Immature natural killer cell (primary cell): Measurements from ENCODE around the gene POLA1. TPM values are rescaled to one million over a fixed set of nuclear protein-coding genes. Genes with fewer than 3 reads are reported as not detected.
A peak's percentile ranks its signal among the peaks of the same experiment; 100 is the strongest.

Experiments
- DNase-seq, 3 donors: peaks; one replicate each; pipeline ENCODE4 v3.0.0; 2022; ENCODE audit warnings: mixed read lengths in 1 of 3
- H3K27ac Mint-ChIP-seq, 6 donors: one replicate each; pipeline ENCODE4 v1.8.0; 2020; ENCODE audit warnings: mixed read lengths in 6 of 6, mild to moderate bottlenecking in 5 of 6, inconsistent platforms in 4 of 6, moderate library complexity in 3 of 6
- H3K27me3 Mint-ChIP-seq, 3 donors: one replicate each; pipeline ENCODE4 v1.8.0; 2020 to 2021; ENCODE audit warnings: low read depth in 3 of 3, mild to moderate bottlenecking in 3 of 3, mixed read lengths in 3 of 3, moderate library complexity in 3 of 3, inconsistent platforms in 1 of 3
- H3K36me3 Mint-ChIP-seq, 3 donors: one replicate each; pipeline ENCODE4 v1.8.0; 2020; ENCODE audit warnings: mixed read lengths in 3 of 3, inconsistent platforms in 2 of 3, mild to moderate bottlenecking in 2 of 3
- H3K4me1 Mint-ChIP-seq, 2 donors: one replicate each; pipeline ENCODE4 v1.8.0; 2020; ENCODE audit warnings: inconsistent platforms in 2 of 2, mild to moderate bottlenecking in 2 of 2, mixed read lengths in 2 of 2, moderate library complexity in 1 of 2
- H3K4me3 Mint-ChIP-seq, 5 donors: one replicate each; pipeline ENCODE4 v1.8.0; 2020; ENCODE audit warnings: mild to moderate bottlenecking in 5 of 5, mixed read lengths in 5 of 5, inconsistent platforms in 3 of 5, moderate library complexity in 3 of 5
- H3K9me3 Mint-ChIP-seq, 6 donors: one replicate each; pipeline ENCODE4 v1.8.0; 2020; ENCODE audit warnings: mild to moderate bottlenecking in 6 of 6, mixed read lengths in 6 of 6, inconsistent platforms in 4 of 6, moderate library complexity in 3 of 6
- polyA plus RNA-seq, 3 donors: library from polyadenylated mRNA; unstranded; fragments of 300-500 nt; fragmentation: Illumina TruSeq; gene quantifications; one replicate each; pipeline ENCODE4 v1.2.3, GENCODE V29; 2021

Gene POLA1
- polyA plus RNA-seq, 3 donors from 2014 or later, result 3.8 to 6.5 (median 3.9) TPM

- Mint-ChIP-seq H3K36me3 (no peaks in the 10 kb centered on the region), H3K27ac (peak overlapping the region in 1 of 6 donors; percentile 34), H3K4me3 (peak overlapping the region in 1 of 5 donors; percentile 54), H3K9me3 (no peaks in the 10 kb centered on the region), H3K4me1 (peaks cover 15 to 22% of the 10 kb centered on the region in 2 donors), H3K27me3 (peaks cover 0 to 2% (median 0%) of the 10 kb centered on the region in 3 donors)
- DNase-seq, result no peak
Observed at GRCh38 chrX:24877854-24878650, 184.3 kb downstream of the POLA1 start.

GRCh38 chrX:24879679-24880078 lies 186.0 kb downstream of the POLA1 start:
- Mint-ChIP-seq H3K9me3 (no peaks in the 10 kb centered on the region), H3K36me3 (no peaks in the 10 kb centered on the region), H3K27ac (no peak overlapping the region), H3K4me3 (no peak overlapping the region), H3K27me3 (peaks cover 0 to 2% (median 0%) of the 10 kb centered on the region in 3 donors), H3K4me1 (peaks cover 15 to 22% of the 10 kb centered on the region in 2 donors)
- DNase-seq, result no peak

- H3K4me1 Mint-ChIP-seq, result no peaks in the 10 kb centered on the region
- H3K4me3 Mint-ChIP-seq, result no peak overlapping the region
- no peaks in the 10 kb centered on the region for H3K9me3 Mint-ChIP-seq
- no peak overlapping the region for H3K27ac Mint-ChIP-seq
- no peaks in the 10 kb centered on the region for H3K27me3 Mint-ChIP-seq
- DNase-seq, result no peak
- peaks cover 0 to 3% (median 3%) of the 10 kb centered on the region in 3 donors for H3K36me3 Mint-ChIP-seq
Observed at GRCh38 chrX:24886916-24887315, 193.2 kb downstream of the POLA1 start.

DNA sequence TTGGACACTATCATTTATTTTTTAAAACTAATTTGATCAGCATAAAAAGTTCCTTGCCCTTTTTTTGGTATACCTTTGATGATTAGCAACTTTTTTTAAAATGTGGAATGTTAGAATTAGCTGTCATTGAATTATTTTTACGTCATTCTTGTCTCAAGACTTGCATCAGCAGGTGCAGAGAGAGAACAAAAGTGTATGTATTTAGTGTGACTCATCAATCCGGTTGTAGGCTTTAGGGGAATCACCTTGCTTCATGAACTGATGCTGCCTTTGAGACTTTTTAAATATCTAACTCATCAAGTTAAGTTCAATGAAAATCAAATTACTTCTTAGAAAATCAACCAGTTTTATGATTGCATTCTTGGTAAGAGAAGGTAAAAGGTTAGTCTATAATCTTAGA lies 197.0 kb downstream of the POLA1 start:
- no peak for DNase-seq
- Mint-ChIP-seq H3K27me3 (no peaks in the 10 kb centered on the region), H3K9me3 (peaks cover 0 to 4% (median 0%) of the 10 kb centered on the region in 6 donors), H3K4me1 (no peaks in the 10 kb centered on the region), H3K27ac (no peak overlapping the region), H3K4me3 (no peak overlapping the region), H3K36me3 (peaks cover 3 to 12% (median 8%) of the 10 kb centered on the region in 3 donors)

- Mint-ChIP-seq H3K27ac (no peak overlapping the region), H3K4me3 (no peak overlapping the region), H3K9me3 (no peaks in the 10 kb centered on the region), H3K4me1 (no peaks in the 10 kb centered on the region), H3K27me3 (peaks cover 0 to 4% (median 0%) of the 10 kb centered on the region in 3 donors), H3K36me3 (peaks cover 3 to 14% (median 3%) of the 10 kb centered on the region in 3 donors)
- no peak for DNase-seq
Observed at GRCh38 chrX:24899391-24899790, 205.7 kb downstream of the POLA1 start.

- H3K9me3 Mint-ChIP-seq, result no peaks in the 10 kb centered on the region
- H3K4me3 Mint-ChIP-seq, result no peak overlapping the region
- H3K4me1 Mint-ChIP-seq, result no peaks in the 10 kb centered on the region
- DNase-seq, result no peak
- H3K27ac Mint-ChIP-seq, result no peak overlapping the region
- H3K27me3 Mint-ChIP-seq, result peaks cover 0 to 4% (median 0%) of the 10 kb centered on the region in 3 donors
- peaks cover 0 to 14% (median 0%) of the 10 kb centered on the region in 3 donors for H3K36me3 Mint-ChIP-seq
Observed at GRCh38 chrX:24900234-24900633, 206.5 kb downstream of the POLA1 start.

GRCh38 chrX:24902806-24903205 lies 209.1 kb downstream of the POLA1 start:
- H3K4me1 Mint-ChIP-seq, result no peaks in the 10 kb centered on the region
- H3K27me3 Mint-ChIP-seq, result peaks cover 0 to 6% (median 0%) of the 10 kb centered on the region in 3 donors
- H3K4me3 Mint-ChIP-seq, result no peak overlapping the region
- peaks cover 0 to 5% (median 0%) of the 10 kb centered on the region in 3 donors for H3K36me3 Mint-ChIP-seq
- no peak overlapping the region for H3K27ac Mint-ChIP-seq
- DNase-seq, result no peak
- no peaks in the 10 kb centered on the region for H3K9me3 Mint-ChIP-seq

DNA sequence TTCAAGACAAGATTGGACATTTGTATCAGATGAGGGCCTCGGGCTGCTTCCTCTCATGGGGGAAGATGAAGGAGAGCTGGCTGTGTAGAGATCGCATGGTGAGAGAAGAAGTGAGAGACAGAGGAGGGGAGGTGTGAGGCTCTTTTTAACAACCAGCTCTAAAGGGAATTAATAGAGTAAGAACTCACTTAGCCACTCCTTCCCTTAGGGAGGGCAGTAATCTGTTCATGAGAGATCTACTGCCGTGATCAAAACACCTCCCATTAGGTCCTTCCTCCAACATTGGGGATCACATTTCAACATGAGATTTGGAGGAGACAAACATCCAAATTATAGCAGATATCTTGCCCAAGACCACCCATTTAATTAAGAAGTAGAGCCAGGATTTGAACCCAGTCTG lies 225.0 kb downstream of the POLA1 start:
- DNase-seq, result no peak
- no peaks in the 10 kb centered on the region for H3K36me3 Mint-ChIP-seq
- H3K9me3 Mint-ChIP-seq, result no peaks in the 10 kb centered on the region
- no peak overlapping the region for H3K4me3 Mint-ChIP-seq
- H3K27ac Mint-ChIP-seq, result no peak overlapping the region
- no peaks in the 10 kb centered on the region for H3K27me3 Mint-ChIP-seq
- no peaks in the 10 kb centered on the region for H3K4me1 Mint-ChIP-seq

DNA sequence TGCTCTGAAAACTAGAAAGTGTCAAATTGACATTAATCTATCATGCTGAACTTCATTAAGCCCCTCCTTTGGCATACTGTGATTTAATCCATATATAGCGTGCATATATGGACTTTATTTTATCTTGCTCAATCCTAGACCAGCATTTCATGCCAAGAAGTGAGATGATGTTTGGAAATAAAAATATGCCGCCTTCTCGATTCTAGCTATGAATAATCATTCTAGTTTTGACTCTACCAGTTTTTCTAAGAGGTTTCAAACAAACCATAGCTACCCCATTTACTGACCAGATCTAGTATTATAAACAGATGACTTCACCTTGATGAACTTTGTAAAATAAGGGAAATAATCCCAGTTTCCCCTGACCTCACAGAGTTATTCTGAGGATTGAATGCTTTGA lies 227.1 kb downstream of the POLA1 start:
- no peaks in the 10 kb centered on the region for H3K36me3 Mint-ChIP-seq
- H3K27ac Mint-ChIP-seq, result no peak overlapping the region
- no peaks in the 10 kb centered on the region for H3K27me3 Mint-ChIP-seq
- no peak overlapping the region for H3K4me3 Mint-ChIP-seq
- H3K9me3 Mint-ChIP-seq, result no peaks in the 10 kb centered on the region
- H3K4me1 Mint-ChIP-seq, result no peaks in the 10 kb centered on the region
- no peak for DNase-seq

GRCh38 chrX:24925430-24925829 lies 231.7 kb downstream of the POLA1 start:
- no peaks in the 10 kb centered on the region for H3K27me3 Mint-ChIP-seq
- no peaks in the 10 kb centered on the region for H3K4me1 Mint-ChIP-seq
- H3K4me3 Mint-ChIP-seq, result no peak overlapping the region
- no peaks in the 10 kb centered on the region for H3K9me3 Mint-ChIP-seq
- DNase-seq, result no peak
- H3K36me3 Mint-ChIP-seq, result no peaks in the 10 kb centered on the region
- no peak overlapping the region for H3K27ac Mint-ChIP-seq

- Mint-ChIP-seq H3K36me3 (no peaks in the 10 kb centered on the region), H3K9me3 (no peaks in the 10 kb centered on the region), H3K27me3 (peaks cover 0 to 3% (median 0%) of the 10 kb centered on the region in 3 donors), H3K27ac (no peak overlapping the region), H3K4me3 (no peak overlapping the region), H3K4me1 (no peaks in the 10 kb centered on the region)
- no peak for DNase-seq
Observed at GRCh38 chrX:24927372-24927771, 233.7 kb downstream of the POLA1 start.

DNA sequence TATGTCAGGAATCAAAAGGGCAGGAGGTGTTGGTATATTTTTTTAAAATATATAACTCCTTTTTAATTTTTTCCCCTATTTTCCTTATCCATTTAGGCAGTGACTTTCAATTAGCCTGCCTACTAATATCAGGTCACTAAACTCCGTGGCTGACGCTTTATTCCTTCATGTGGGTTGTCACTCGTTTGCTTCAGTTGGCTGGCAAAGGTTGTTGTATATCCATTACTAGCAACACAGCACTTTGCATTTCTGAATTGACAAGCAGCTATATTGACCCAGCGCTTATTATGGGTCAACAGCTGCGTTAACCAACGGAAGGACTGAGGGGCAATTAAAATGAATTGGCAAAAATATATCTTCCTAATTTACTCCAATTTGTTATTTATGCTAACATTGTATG lies 234.4 kb downstream of the POLA1 start:
- no peak for DNase-seq
- Mint-ChIP-seq H3K36me3 (no peaks in the 10 kb centered on the region), H3K27ac (no peak overlapping the region), H3K9me3 (no peaks in the 10 kb centered on the region), H3K4me3 (no peak overlapping the region), H3K4me1 (no peaks in the 10 kb centered on the region), H3K27me3 (peaks cover 0 to 6% (median 0%) of the 10 kb centered on the region in 3 donors)

GRCh38 chrX:24934279-24934678 lies 240.6 kb downstream of the POLA1 start:
- Mint-ChIP-seq H3K27ac (no peak overlapping the region), H3K9me3 (no peaks in the 10 kb centered on the region), H3K4me1 (no peaks in the 10 kb centered on the region), H3K36me3 (peaks cover 3 to 4% (median 3%) of the 10 kb centered on the region in 3 donors), H3K4me3 (no peak overlapping the region), H3K27me3 (peaks cover 0 to 9% (median 2%) of the 10 kb centered on the region in 3 donors)
- no peak for DNase-seq

DNA sequence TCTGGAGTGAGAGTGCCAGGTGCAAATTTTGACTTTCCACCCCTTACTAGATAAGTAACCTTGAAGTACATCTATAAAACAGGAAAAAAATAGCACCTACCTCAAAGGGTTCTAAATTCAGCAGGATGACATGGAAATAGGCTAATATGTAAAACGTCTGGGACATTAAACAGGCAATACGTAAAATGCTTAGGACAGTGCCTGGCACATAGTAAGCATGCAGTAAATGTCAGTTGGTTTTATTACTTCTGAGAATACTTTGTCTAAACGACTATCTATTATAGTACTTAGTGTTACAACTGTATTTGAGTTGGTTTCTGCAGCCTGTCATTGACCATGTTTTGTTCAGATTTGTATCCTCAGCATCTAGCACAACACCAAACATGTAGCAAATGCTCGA lies 251.3 kb downstream of the POLA1 start:
- Mint-ChIP-seq H3K4me1 (peaks cover 0 to 11% of the 10 kb centered on the region in 2 donors), H3K4me3 (no peak overlapping the region), H3K27me3 (no peaks in the 10 kb centered on the region), H3K36me3 (no peaks in the 10 kb centered on the region), H3K9me3 (no peaks in the 10 kb centered on the region), H3K27ac (no peak overlapping the region)
- DNase-seq, result no peak

DNA sequence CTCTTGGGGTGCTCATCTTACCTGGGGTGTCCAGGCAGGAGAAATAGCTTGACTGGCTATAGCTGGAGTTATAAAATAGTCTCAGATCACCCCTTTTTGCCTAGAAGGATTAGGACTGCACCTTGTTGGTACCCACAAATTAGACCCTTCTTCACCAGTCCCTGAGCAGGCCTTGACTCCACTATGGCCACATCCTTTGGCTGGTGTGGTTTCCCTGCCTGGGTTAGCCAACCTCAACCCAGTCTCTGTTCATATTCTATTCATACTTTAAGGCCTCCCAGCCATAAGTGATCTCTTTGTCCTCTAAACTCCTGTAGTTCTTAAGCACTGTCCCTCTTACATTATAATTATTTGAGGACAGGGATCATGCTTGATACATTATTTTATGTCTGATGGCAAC lies 252.7 kb downstream of the POLA1 start:
- Mint-ChIP-seq H3K36me3 (peaks cover 0 to 3% (median 0%) of the 10 kb centered on the region in 3 donors), H3K27me3 (peaks cover 0 to under 1% (median 0%) of the 10 kb centered on the region in 3 donors), H3K4me3 (no peak overlapping the region), H3K27ac (no peak overlapping the region), H3K4me1 (peaks cover 0 to 11% of the 10 kb centered on the region in 2 donors), H3K9me3 (no peaks in the 10 kb centered on the region)
- no peak for DNase-seq
